ENCODE data around the gene STT3B.
"Not testable (repeated sequence)": the region's sequence is repeated elsewhere in the genome, so short reads cannot be mapped to it uniquely, and the experiment has no call there.

STT3B gene

GRCh38 chr3:31590650-31591049, 57.9 kb downstream of the STT3B start:
- in situ Hi-C loops (cut with MboI; ENCODE audit: low sequenced_read_pairs): no loop called here

GRCh38 chr3:31592764-31593163, 60.0 kb downstream of the STT3B start:
- in situ Hi-C loops (cut with MboI; ENCODE audit: low sequenced_read_pairs): no loop called here

GRCh38 chr3:31596176-31596575, 63.5 kb downstream of the STT3B start:
- in situ Hi-C loops (cut with MboI; ENCODE audit: low sequenced_read_pairs): no loop called here

GRCh38 chr3:31600431-31600830, 67.7 kb downstream of the STT3B start:
- in situ Hi-C loops (cut with MboI; ENCODE audit: low sequenced_read_pairs): no loop called here

- in situ Hi-C loops (cut with MboI; ENCODE audit: low sequenced_read_pairs): not testable (repeated sequence)
Measured at GRCh38 chr3:31605333-31605732, 72.6 kb downstream of the STT3B start.

- in situ Hi-C loops (cut with MboI; ENCODE audit: low sequenced_read_pairs): no loop called here
Measured at GRCh38 chr3:31606453-31606852, 73.7 kb downstream of the STT3B start.

- in situ Hi-C loops (cut with MboI; ENCODE audit: low sequenced_read_pairs): no loop called here
Measured at GRCh38 chr3:31610700-31611275, 78.1 kb downstream of the STT3B start.

GRCh38 chr3:31613177-31613576, 80.5 kb downstream of the STT3B start:
- in situ Hi-C loops (cut with MboI; ENCODE audit: low sequenced_read_pairs): no loop called here

GRCh38 chr3:31613654-31614053, 80.9 kb downstream of the STT3B start:
- in situ Hi-C loops (cut with MboI; ENCODE audit: low sequenced_read_pairs): no loop called here

GRCh38 chr3:31614162-31614921, 81.6 kb downstream of the STT3B start:
- in situ Hi-C loops (cut with MboI; ENCODE audit: low sequenced_read_pairs): no loop called here

- in situ Hi-C loops (cut with MboI; ENCODE audit: low sequenced_read_pairs): no loop called here
Measured at GRCh38 chr3:31615071-31615875, 82.5 kb downstream of the STT3B start.

- in situ Hi-C loops (cut with MboI; ENCODE audit: low sequenced_read_pairs): no loop called here
Measured at GRCh38 chr3:31616711-31617110, 84.0 kb downstream of the STT3B start.

GRCh38 chr3:31620656-31621055, 87.9 kb downstream of the STT3B start:
- in situ Hi-C loops (cut with MboI; ENCODE audit: low sequenced_read_pairs): no loop called here

- in situ Hi-C loops (cut with MboI; ENCODE audit: low sequenced_read_pairs): no loop called here
Measured at GRCh38 chr3:31621314-31621713, 88.6 kb downstream of the STT3B start.

GRCh38 chr3:31622636-31623288, 90.0 kb downstream of the STT3B start:
- in situ Hi-C loops (cut with MboI; ENCODE audit: low sequenced_read_pairs): no loop called here

GRCh38 chr3:31624083-31624709, 91.5 kb downstream of the STT3B start:
- in situ Hi-C loops (cut with MboI; ENCODE audit: low sequenced_read_pairs): no loop called here

GRCh38 chr3:31625358-31625757, 92.6 kb downstream of the STT3B start:
- in situ Hi-C loops (cut with MboI; ENCODE audit: low sequenced_read_pairs): no loop called here

GRCh38 chr3:31629054-31629453, 96.3 kb downstream of the STT3B start:
- in situ Hi-C loops (cut with MboI; ENCODE audit: low sequenced_read_pairs): no loop called here

- in situ Hi-C loops (cut with MboI; ENCODE audit: low sequenced_read_pairs): no loop called here
Measured at GRCh38 chr3:31634476-31634875, 101.8 kb downstream of the STT3B start.

GRCh38 chr3:31635545-31635944, 102.8 kb downstream of the STT3B start:
- in situ Hi-C loops (cut with MboI; ENCODE audit: low sequenced_read_pairs): no loop called here

- in situ Hi-C loops (cut with MboI; ENCODE audit: low sequenced_read_pairs): no loop called here
Measured at GRCh38 chr3:31636049-31636448, 103.3 kb downstream of the STT3B start.
